T-helper 1 cell treated with Interleukin-12 subunit alpha and Interleukin-12 subunit beta and Interleukin-4 antibody, amounts not matched to agents 30 μg/mL and 1 μg/mL, for 36 hours (primary cell): ENCODE measurements around the gene FBXO31.

ENCODE experiments used
- H3K27ac Mint-ChIP-seq: one replicate; pipeline ENCODE4 v1.8.0; 2021; ENCODE audit warnings: mild to moderate bottlenecking, mixed read lengths
- H3K27me3 Mint-ChIP-seq: one replicate; pipeline ENCODE4 v1.8.0; 2021; ENCODE audit warnings: low read depth, mixed read lengths
- H3K36me3 Mint-ChIP-seq: one replicate; pipeline ENCODE4 v1.8.0; 2021; ENCODE audit warnings: low read depth, mixed read lengths
- H3K4me1 Mint-ChIP-seq: one replicate; pipeline ENCODE4 v1.8.0; 2021; ENCODE audit warnings: low read depth, mixed read lengths
- H3K4me3 Mint-ChIP-seq: one replicate; pipeline ENCODE4 v1.8.0; 2021; ENCODE audit warnings: mild to moderate bottlenecking, moderate library complexity, mixed read lengths
- H3K9me3 Mint-ChIP-seq: one replicate; pipeline ENCODE4 v1.8.0; 2021; ENCODE audit warnings: mixed read lengths

The FBXO31 gene

GRCh38 chr16:87303962-87304521 is 79.5 kb downstream of the FBXO31 start:
- Mint-ChIP-seq H3K9me3 (no peaks in the 10 kb centered on the region), H3K27me3 (no peaks in the 10 kb centered on the region), H3K36me3 (peaks cover 7% of the 10 kb centered on the region), H3K27ac (peak overlapping the region; percentile 83), H3K4me1 (peaks cover 34% of the 10 kb centered on the region), H3K4me3 (no peak overlapping the region)

GRCh38 chr16:87303431-87303930 is 80.1 kb downstream of the FBXO31 start:
- Mint-ChIP-seq H3K27me3 (no peaks in the 10 kb centered on the region), H3K4me1 (peaks cover 28% of the 10 kb centered on the region), H3K36me3 (peaks cover 3% of the 10 kb centered on the region), H3K4me3 (peak overlapping the region; percentile 25), H3K9me3 (no peaks in the 10 kb centered on the region), H3K27ac (peak overlapping the region; percentile 83)

GRCh38 chr16:87298857-87299465 is 84.6 kb downstream of the FBXO31 start:
- H3K27ac Mint-ChIP-seq, result no peak overlapping the region
- H3K27me3 Mint-ChIP-seq, result no peaks in the 10 kb centered on the region
- no peaks in the 10 kb centered on the region for H3K9me3 Mint-ChIP-seq
- H3K4me3 Mint-ChIP-seq, result no peak overlapping the region
- H3K36me3 Mint-ChIP-seq, result peaks cover 9% of the 10 kb centered on the region
- H3K4me1 Mint-ChIP-seq, result peaks cover 19% of the 10 kb centered on the region

- peaks cover 12% of the 10 kb centered on the region for H3K4me1 Mint-ChIP-seq
- H3K27me3 Mint-ChIP-seq, result no peaks in the 10 kb centered on the region
- no peaks in the 10 kb centered on the region for H3K9me3 Mint-ChIP-seq
- no peak overlapping the region for H3K4me3 Mint-ChIP-seq
- peaks cover 9% of the 10 kb centered on the region for H3K36me3 Mint-ChIP-seq
- no peak overlapping the region for H3K27ac Mint-ChIP-seq
These were observed 85.5 kb downstream of the FBXO31 start for GRCh38 chr16:87297918-87298631.

GRCh38 chr16:87297407-87297806 is 86.2 kb downstream of the FBXO31 start:
- Mint-ChIP-seq H3K36me3 (peaks cover 12% of the 10 kb centered on the region), H3K4me1 (peaks cover 8% of the 10 kb centered on the region), H3K9me3 (peaks cover 3% of the 10 kb centered on the region), H3K27me3 (no peaks in the 10 kb centered on the region), H3K4me3 (no peak overlapping the region), H3K27ac (no peak overlapping the region)

- H3K4me1 Mint-ChIP-seq, result peaks cover 5% of the 10 kb centered on the region
- H3K4me3 Mint-ChIP-seq, result no peak overlapping the region
- H3K9me3 Mint-ChIP-seq, result peaks cover 11% of the 10 kb centered on the region
- H3K36me3 Mint-ChIP-seq, result peaks cover 17% of the 10 kb centered on the region
- no peaks in the 10 kb centered on the region for H3K27me3 Mint-ChIP-seq
- no peak overlapping the region for H3K27ac Mint-ChIP-seq
These were observed 87.7 kb downstream of the FBXO31 start for GRCh38 chr16:87295661-87296531.

GRCh38 chr16:87295259-87295658 is 88.3 kb downstream of the FBXO31 start:
- H3K27ac Mint-ChIP-seq, result no peak overlapping the region
- H3K36me3 Mint-ChIP-seq, result peaks cover 15% of the 10 kb centered on the region
- H3K27me3 Mint-ChIP-seq, result no peaks in the 10 kb centered on the region
- H3K9me3 Mint-ChIP-seq, result peaks cover 11% of the 10 kb centered on the region
- peaks cover 5% of the 10 kb centered on the region for H3K4me1 Mint-ChIP-seq
- H3K4me3 Mint-ChIP-seq, result no peak overlapping the region

GRCh38 chr16:87293990-87294389 is 89.6 kb downstream of the FBXO31 start:
- Mint-ChIP-seq H3K4me1 (peaks cover 3% of the 10 kb centered on the region), H3K27ac (no peak overlapping the region), H3K4me3 (no peak overlapping the region), H3K36me3 (peaks cover 15% of the 10 kb centered on the region), H3K9me3 (peaks cover 11% of the 10 kb centered on the region), H3K27me3 (no peaks in the 10 kb centered on the region)

GRCh38 chr16:87291944-87292343 is 91.6 kb downstream of the FBXO31 start:
- H3K27ac Mint-ChIP-seq, result no peak overlapping the region
- no peak overlapping the region for H3K4me3 Mint-ChIP-seq
- H3K4me1 Mint-ChIP-seq, result no peaks in the 10 kb centered on the region
- H3K36me3 Mint-ChIP-seq, result peaks cover 13% of the 10 kb centered on the region
- peaks cover 11% of the 10 kb centered on the region for H3K9me3 Mint-ChIP-seq
- no peaks in the 10 kb centered on the region for H3K27me3 Mint-ChIP-seq

- Mint-ChIP-seq H3K27me3 (no peaks in the 10 kb centered on the region), H3K9me3 (peaks cover 16% of the 10 kb centered on the region), H3K27ac (no peak overlapping the region), H3K4me1 (no peaks in the 10 kb centered on the region), H3K4me3 (no peak overlapping the region), H3K36me3 (peaks cover 9% of the 10 kb centered on the region)
These were observed 94.7 kb downstream of the FBXO31 start for GRCh38 chr16:87288753-87289362.

- no peak overlapping the region for H3K4me3 Mint-ChIP-seq
- peaks cover 3% of the 10 kb centered on the region for H3K36me3 Mint-ChIP-seq
These were observed 96.5 kb downstream of the FBXO31 start for GRCh38 chr16:87286839-87287626.

GRCh38 chr16:87284183-87284582 is 99.4 kb downstream of the FBXO31 start:
- Mint-ChIP-seq H3K4me1 (no peaks in the 10 kb centered on the region), H3K4me3 (no peak overlapping the region), H3K27ac (no peak overlapping the region), H3K27me3 (no peaks in the 10 kb centered on the region), H3K9me3 (peaks cover 5% of the 10 kb centered on the region), H3K36me3 (no peaks in the 10 kb centered on the region)

More at GRCh38 chr16:87286839-87287626, 96.5 kb downstream of the FBXO31 start:
- no peaks in the 10 kb centered on the region for H3K27me3 Mint-ChIP-seq
- no peaks in the 10 kb centered on the region for H3K4me1 Mint-ChIP-seq
- H3K27ac Mint-ChIP-seq, result no peak overlapping the region
- H3K9me3 Mint-ChIP-seq, result peaks cover 10% of the 10 kb centered on the region

- H3K4me1 Mint-ChIP-seq, result peaks cover 8% of the 10 kb centered on the region
- no peaks in the 10 kb centered on the region for H3K27me3 Mint-ChIP-seq
- H3K36me3 Mint-ChIP-seq, result no peaks in the 10 kb centered on the region
- no peaks in the 10 kb centered on the region for H3K9me3 Mint-ChIP-seq
- no peak overlapping the region for H3K4me3 Mint-ChIP-seq
- no peak overlapping the region for H3K27ac Mint-ChIP-seq
These were observed 104.4 kb downstream of the FBXO31 start for GRCh38 chr16:87279094-87279658.
